Panc1 (cell line): ENCODE results near the gene ADORA1. TPM values are rescaled to one million over a fixed set of nuclear protein-coding genes. Genes with fewer than 3 reads are reported as not detected.

Experiments
- ATAC-seq: fragments of 200-7000 bp; cut with Tn5 transposase; 2 replicates; pipeline ENCODE4 v1.9.1; 2020; ENCODE audit warnings: mild to moderate bottlenecking, moderate library complexity
- BruUV-seq: library from RNA; stranded (reverse); fragments of 400-500 nt; replicated peaks from 2 replicates; lab custom pipeline; 2021; lab: Mats Ljungman, UMichigan
- CTCF ChIA-PET: fragments of 300-600 bp; sonication (Branson Sonifier 250); formaldehyde crosslinking; loops from one replicate; lab custom pipeline; 2022; ENCODE audit warnings: antibody characterized with exemption; lab: Charles Lee
- POLR2A ChIA-PET: fragments of 300-600 bp; sonication (Branson Sonifier 250); formaldehyde crosslinking; loops from one replicate; lab custom pipeline; 2022; ENCODE audit warnings: antibody characterized with exemption; lab: Charles Lee
- DNase-seq: peaks from one replicate; pipeline ENCODE4 v3.0.0-alpha.2; 2010; ENCODE audit warnings: low read depth, low spot score
- H3K27ac ChIP-seq: 2 replicates; pipeline ENCODE4 v1.5.1; 2011; ENCODE audit warnings: mild to moderate bottlenecking, low read length, inconsistent platforms
- H3K27me3 ChIP-seq: fragments of 200-500 bp; sonication (Bioruptor generic); 2 replicates; pipeline ENCODE4 v1.6.0; 2014; ENCODE audit warnings: low read length, inconsistent platforms; ENCODE audit not compliant: control insufficient read depth, insufficient read depth
- H3K36me3 ChIP-seq: fragments of 200-500 bp; sonication (Bioruptor generic); 2 replicates; pipeline ENCODE4 v1.5.1; 2014; ENCODE audit warnings: inconsistent platforms, mild to moderate bottlenecking, low read length, moderate library complexity; ENCODE audit not compliant: control insufficient read depth, insufficient read depth
- H3K4me1 ChIP-seq: 2 replicates; pipeline ENCODE4 v1.5.1; 2011; ENCODE audit warnings: inconsistent platforms, mild to moderate bottlenecking, low read length, moderate library complexity; ENCODE audit not compliant: control insufficient read depth, insufficient read depth
- H3K4me3 ChIP-seq, 2 experiments: 2 replicates each; pipeline ENCODE4 v1.5.1; 2011 to 2012; ENCODE audit warnings: low read depth in 2 of 2, low read length in 2 of 2, mild to moderate bottlenecking in 2 of 2, inconsistent platforms in 1 of 2, moderate library complexity in 1 of 2
- H3K9me3 ChIP-seq: fragments of 200-500 bp; sonication (Bioruptor generic); 2 replicates; pipeline ENCODE4 v1.5.1; 2014; ENCODE audit warnings: low read depth, mild to moderate bottlenecking, inconsistent platforms, low read length, moderate library complexity; ENCODE audit not compliant: control insufficient read depth, insufficient read depth
- POLR2AphosphoS5 ChIP-seq: IDR thresholded peaks from 2 replicates; pipeline ENCODE4 v1.6.1; 2012; ENCODE audit warnings: mild to moderate bottlenecking, low read depth, low read length, moderate library complexity
- REST ChIP-seq, 2 experiments: IDR thresholded peaks; 2 replicates each; pipeline ENCODE4 v1.6.1; 2011 to 2012; ENCODE audit warnings: low read depth in 2 of 2, control low read depth in 1 of 2, low read length in 1 of 2, mild to moderate bottlenecking in 1 of 2, moderate library complexity in 1 of 2; ENCODE audit not compliant: insufficient read depth in 1 of 2
- SIN3A ChIP-seq: IDR thresholded peaks from 2 replicates; pipeline ENCODE4 v1.6.1; 2012; ENCODE audit warnings: low read depth, mild to moderate bottlenecking, low read length, moderate library complexity, borderline replicate concordance; ENCODE audit not compliant: insufficient read depth
- TCF7L2 ChIP-seq: IDR thresholded peaks from 2 replicates; pipeline ENCODE4 v1.6.1; 2011; ENCODE audit warnings: mild to moderate bottlenecking, low read depth, low read length, inconsistent platforms
- in situ Hi-C: cut with HindIII; loops from 2 replicates; pipeline ENCODE4 v1.10.0; 2016; ENCODE audit warnings: low sequenced_read_pairs, low pct_unique_long_range_greater_than_20kb
- intact Hi-C: fragments of 100-400 bp; cut with micrococcal nuclease; formaldehyde crosslinking; loops from one replicate; pipeline ENCODE4 v1.10.0; 2022; ENCODE audit not compliant: unreplicated experiment
- total RNA-seq: library from RNA; stranded (reverse); gene quantifications from one replicate; pipeline ENCODE4 v1.2.1, GENCODE V29; 2021; ENCODE audit not compliant: unreplicated experiment
- TF ChIP-seq, protein P1 (sequence below): fragments of 450-650 bp; IDR thresholded peaks from 2 replicates; pipeline ENCODE4 v1.5.1; 2017; ENCODE audit warnings: mild to moderate bottlenecking

Gene ADORA1
- total RNA-seq, 1 experiment from 2014 or later, result 8.5 TPM

GRCh38 chr1:203184467-203184866 is 56.9 kb downstream of the ADORA1 start:
- ChIA-PET CTCF (no interaction called here), POLR2A (no interaction called here)
- Histone ChIP-seq H3K27ac (no peak overlapping the region), H3K9me3 (no peaks in the 10 kb centered on the region), H3K4me1 (no peaks in the 10 kb centered on the region), H3K4me3 (no peak overlapping the region), H3K36me3 (no peaks in the 10 kb centered on the region), H3K27me3 (no peaks in the 10 kb centered on the region; the same call in 1 of the 2 replicates)
- in situ Hi-C loops, result no loop called here
- no peak for DNase-seq
- ATAC-seq, result no peak
- BruUV-seq, result no TSS peak
- no peak for TF ChIP-seq POLR2AphosphoS5
- TF ChIP-seq REST (IDR thresholded peaks at IDR 0.05; ENCODE audit: insufficient read depth in 1 of 2, low read depth in 2 of 2, low read length in 1 of 2), result no peak
- TF ChIP-seq, protein P1, sequence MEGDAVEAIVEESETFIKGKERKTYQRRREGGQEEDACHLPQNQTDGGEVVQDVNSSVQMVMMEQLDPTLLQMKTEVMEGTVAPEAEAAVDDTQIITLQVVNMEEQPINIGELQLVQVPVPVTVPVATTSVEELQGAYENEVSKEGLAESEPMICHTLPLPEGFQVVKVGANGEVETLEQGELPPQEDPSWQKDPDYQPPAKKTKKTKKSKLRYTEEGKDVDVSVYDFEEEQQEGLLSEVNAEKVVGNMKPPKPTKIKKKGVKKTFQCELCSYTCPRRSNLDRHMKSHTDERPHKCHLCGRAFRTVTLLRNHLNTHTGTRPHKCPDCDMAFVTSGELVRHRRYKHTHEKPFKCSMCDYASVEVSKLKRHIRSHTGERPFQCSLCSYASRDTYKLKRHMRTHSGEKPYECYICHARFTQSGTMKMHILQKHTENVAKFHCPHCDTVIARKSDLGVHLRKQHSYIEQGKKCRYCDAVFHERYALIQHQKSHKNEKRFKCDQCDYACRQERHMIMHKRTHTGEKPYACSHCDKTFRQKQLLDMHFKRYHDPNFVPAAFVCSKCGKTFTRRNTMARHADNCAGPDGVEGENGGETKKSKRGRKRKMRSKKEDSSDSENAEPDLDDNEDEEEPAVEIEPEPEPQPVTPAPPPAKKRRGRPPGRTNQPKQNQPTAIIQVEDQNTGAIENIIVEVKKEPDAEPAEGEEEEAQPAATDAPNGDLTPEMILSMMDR, result no peak
- no peak for TF ChIP-seq TCF7L2
- no peak for TF ChIP-seq SIN3A
- intact Hi-C loops, result no loop called here

DNA sequence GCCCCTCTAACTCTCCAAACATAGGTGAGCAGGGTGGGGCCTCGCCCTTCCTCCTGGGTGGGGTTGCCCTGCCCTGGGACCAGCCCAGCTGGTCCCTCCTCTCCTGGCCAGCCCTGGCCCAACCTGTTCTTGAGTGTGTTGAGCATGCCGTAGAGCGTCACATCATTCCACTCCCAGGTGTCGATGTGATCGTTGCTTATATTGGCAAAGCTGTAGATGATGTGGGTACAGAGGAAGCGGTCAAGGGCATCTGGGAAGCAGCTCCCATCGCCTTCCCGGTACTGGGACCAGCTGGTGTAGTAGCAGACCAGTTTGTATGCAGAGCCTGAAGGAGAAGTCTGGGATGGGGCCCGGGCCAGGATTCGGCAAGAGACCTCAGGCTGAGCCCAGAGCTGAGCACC is 57.5 kb downstream of the ADORA1 start:
- peaks cover 2% of the 10 kb centered on the region; the same call in 1 of the 2 replicates for H3K27me3 ChIP-seq
- no peak overlapping the region for H3K4me3 ChIP-seq
- H3K4me1 ChIP-seq, result no peaks in the 10 kb centered on the region
- H3K36me3 ChIP-seq, result no peaks in the 10 kb centered on the region
- DNase-seq (no peak), ATAC-seq (no peak)
- CTCF ChIA-PET, result interaction anchor here (0.8 to 1.0 kb wide), 2 partner anchors 15 to 31 kb away, joined by 3 read pairs; no protein-coding TSS in a partner anchor
- intact Hi-C loops (no loop called here), in situ Hi-C loops (no loop called here)
- POLR2A ChIA-PET, result no interaction called here
- TF ChIP-seq POLR2AphosphoS5 (no peak), REST (IDR thresholded peaks at IDR 0.05; ENCODE audit: insufficient read depth in 1 of 2, low read depth in 2 of 2, low read length in 1 of 2) (no peak), SIN3A (no peak), TCF7L2 (no peak)
- TF ChIP-seq, protein P1, result no peak
- H3K27ac ChIP-seq, result no peak overlapping the region
- H3K9me3 ChIP-seq, result no peaks in the 10 kb centered on the region
- BruUV-seq, result no TSS peak
